GM12801 (cell line): Measurements from ENCODE around the gene HOXC12.

Experiments used
- CTCF ChIP-seq: IDR thresholded peaks from one replicate; pipeline ENCODE4 v1.5.1; 2011; ENCODE audit warnings: control low read depth; ENCODE audit not compliant: insufficient read length; ENCODE audit errors: extremely low read depth

The HOXC12 gene

DNA sequence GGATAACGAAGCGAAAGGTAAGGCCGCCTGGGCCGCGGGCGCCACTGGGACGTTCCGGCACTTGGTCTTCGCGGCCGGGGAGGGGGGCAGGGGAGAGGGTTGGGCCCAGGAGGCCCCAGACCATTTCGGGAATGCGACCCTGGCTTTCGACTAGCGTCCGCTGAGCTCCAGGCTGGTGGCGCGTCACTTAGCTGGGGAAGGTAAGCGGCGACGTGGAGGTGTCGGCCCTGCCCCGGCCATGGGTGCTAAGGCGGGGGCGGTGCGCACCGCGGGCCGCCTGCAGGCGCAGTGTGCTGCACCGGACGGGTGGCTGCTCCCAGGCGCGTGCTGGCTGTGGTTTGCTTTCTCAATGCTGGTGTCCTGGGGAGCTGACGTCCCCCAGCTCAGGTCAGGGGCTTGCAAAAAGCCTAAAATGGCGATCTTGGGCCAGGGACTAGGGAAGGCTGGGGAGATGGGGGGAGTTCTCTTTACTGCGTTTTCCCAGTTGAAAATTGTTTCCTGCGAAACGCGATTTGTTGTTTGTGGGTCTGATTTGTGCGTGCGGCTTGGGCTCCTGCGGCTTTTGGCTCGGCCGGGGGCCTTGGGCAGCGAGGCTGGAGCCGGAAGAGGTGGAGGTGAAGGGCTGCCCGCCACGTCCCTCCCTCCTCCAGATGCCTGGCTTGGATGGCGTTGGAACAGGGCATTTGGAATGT is 31.4 kb downstream of the HOXC12 start:
- TF ChIP-seq CTCF = no peak

DNA sequence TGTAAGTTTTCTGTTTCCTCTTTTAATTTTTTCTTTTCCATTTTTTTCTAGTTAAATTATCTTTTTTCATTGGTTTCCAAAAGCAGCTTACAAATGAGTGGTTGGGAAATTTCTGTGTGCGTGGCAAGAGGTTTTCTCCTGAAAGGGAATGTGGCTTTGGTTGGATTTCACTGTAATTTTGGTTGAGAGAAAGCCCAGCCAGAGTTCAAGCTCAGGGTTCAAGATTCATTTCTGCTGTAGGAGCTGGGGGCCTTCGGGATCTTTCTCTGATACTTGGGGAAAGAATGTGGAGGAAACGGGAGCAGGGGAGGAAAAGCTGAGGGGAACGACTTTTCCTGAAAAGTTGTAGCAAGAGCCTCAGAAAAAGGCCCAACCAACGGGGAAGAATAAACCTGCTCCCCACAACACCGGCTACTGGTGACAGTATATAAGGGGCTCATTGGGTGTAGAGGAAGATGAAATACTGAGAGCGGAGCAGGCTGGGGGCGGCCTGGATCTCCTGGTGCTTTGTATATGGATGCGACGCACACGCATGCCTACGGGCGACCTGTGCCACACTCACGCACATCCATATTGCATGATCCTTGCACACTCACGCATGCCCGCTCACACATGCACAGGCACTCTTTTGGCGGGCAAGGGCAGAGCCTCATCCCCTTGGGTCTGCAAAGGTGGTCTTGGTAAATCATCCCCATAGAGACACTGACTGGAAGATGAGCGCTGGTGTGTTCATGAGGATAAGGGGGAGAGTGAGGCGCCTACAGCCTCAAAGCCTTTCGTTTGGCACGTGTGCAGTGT is 32.2 kb downstream of the HOXC12 start:
- no peak for TF ChIP-seq CTCF

GRCh38 chr12:53987787-53988230 is 33.1 kb downstream of the HOXC12 start:
- no peak for TF ChIP-seq CTCF

- TF ChIP-seq CTCF = no peak
These were observed 34.0 kb downstream of the HOXC12 start for GRCh38 chr12:53988541-53989226.

GRCh38 chr12:53989227-53990113 is 34.8 kb downstream of the HOXC12 start:
- TF ChIP-seq CTCF = peak; percentile 71

DNA sequence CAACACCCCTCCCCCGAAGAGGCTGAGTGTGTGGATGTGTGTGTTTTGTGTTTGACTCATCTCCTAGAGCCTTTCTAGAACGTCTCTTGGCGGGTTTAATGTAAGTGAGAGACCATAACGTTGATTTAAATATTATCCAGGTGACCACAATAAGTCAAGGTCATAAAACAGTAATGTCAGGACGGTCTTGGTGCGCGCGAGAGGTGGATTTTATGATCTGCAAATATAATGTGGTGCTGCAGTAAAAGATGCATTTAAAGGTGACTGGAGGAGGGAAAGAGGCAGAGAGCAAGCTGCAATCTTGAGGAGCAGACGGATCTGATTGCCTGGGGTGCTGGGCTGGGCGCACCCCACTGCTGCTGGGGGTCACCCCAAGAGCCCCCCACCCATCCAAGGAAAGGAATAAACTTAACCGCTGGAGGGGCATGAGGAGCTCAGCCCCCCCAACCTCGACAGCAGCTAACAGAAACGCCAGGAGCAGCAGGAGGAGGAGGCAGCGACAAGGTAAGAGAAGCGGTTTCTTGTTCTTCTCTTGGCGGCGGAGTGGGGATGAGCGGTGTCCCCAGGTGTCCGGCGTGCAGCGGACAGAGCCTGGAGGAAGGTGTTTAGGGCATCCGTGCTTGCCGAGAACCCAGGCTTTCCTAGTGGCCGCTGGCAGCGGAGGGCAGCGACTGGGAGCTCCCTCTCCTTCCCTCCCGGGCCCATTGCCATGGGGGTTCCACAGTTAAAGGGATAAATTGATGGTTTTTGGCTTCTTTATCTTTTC is 35.8 kb downstream of the HOXC12 start:
- TF ChIP-seq CTCF = no peak
